D721Med (cell line): ENCODE measurements around the gene ANKS1B.

Experiments used
- DNase-seq: peaks from one replicate; pipeline ENCODE4 v3.0.0; 2011; ENCODE audit warnings: low spot score; ENCODE audit not compliant: insufficient read length
- FAIRE-seq: peaks from 2 replicates; lab custom pipeline; 2011; peaks lifted over from hg19 to GRCh38; lab: Jason Lieb, UNC
- CTCF ChIP-seq: IDR thresholded peaks from 2 replicates; pipeline ENCODE4 v1.5.1; 2012; ENCODE audit warnings: mild to moderate bottlenecking, control low read depth; ENCODE audit not compliant: insufficient read depth; ENCODE audit errors: missing control alignments

The ANKS1B gene

GRCh38 chr12:99005601-99006000, 979.1 kb downstream of the ANKS1B start:
- FAIRE-seq (no peak), DNase-seq (no peak)
- no peak for TF ChIP-seq CTCF

GRCh38 chr12:99004799-99005466, 979.8 kb downstream of the ANKS1B start:
- FAIRE-seq, result no peak
- DNase-seq, result no peak
- no peak for TF ChIP-seq CTCF

- no peak for TF ChIP-seq CTCF
- no peak for FAIRE-seq
- no peak for DNase-seq
Measured at GRCh38 chr12:99002731-99003130, 982.0 kb downstream of the ANKS1B start.

GRCh38 chr12:99002156-99002555, 982.6 kb downstream of the ANKS1B start:
- DNase-seq, result no peak
- no peak for FAIRE-seq
- TF ChIP-seq CTCF, result no peak

- DNase-seq, result no peak
- no peak for FAIRE-seq
- TF ChIP-seq CTCF, result no peak
Measured at GRCh38 chr12:98999559-98999958, 985.2 kb downstream of the ANKS1B start.

GRCh38 chr12:98998697-98999299, 985.9 kb downstream of the ANKS1B start:
- peak; percentile 85 for TF ChIP-seq CTCF
- peak; percentile 67 for FAIRE-seq
- DNase-seq, result peak; percentile 31

GRCh38 chr12:98997899-98998298, 986.8 kb downstream of the ANKS1B start:
- DNase-seq, result no peak
- FAIRE-seq, result no peak
- no peak for TF ChIP-seq CTCF
